ENCODE results near the gene TRIM5.

DNA sequence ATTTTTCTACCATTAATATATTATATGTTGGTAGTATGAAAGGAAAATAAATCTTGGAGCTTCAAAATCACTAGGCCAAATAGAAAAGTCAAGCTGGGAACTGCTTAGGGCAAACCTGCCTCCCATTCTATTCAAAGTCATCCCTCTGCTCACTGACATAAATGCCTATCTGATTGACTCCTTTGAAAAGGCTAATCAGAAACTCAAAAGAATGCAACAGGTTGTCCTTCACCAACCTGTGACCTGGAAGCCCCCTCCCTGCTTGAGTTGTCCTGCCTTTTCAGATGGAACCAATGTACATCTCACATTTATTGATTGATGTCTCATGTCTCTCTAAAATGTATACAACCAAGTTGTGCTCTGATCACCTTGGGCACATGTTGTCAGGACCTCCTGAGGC is 63.3 kb downstream of the TRIM5 start:
- TF ChIP-seq, protein P1, sequence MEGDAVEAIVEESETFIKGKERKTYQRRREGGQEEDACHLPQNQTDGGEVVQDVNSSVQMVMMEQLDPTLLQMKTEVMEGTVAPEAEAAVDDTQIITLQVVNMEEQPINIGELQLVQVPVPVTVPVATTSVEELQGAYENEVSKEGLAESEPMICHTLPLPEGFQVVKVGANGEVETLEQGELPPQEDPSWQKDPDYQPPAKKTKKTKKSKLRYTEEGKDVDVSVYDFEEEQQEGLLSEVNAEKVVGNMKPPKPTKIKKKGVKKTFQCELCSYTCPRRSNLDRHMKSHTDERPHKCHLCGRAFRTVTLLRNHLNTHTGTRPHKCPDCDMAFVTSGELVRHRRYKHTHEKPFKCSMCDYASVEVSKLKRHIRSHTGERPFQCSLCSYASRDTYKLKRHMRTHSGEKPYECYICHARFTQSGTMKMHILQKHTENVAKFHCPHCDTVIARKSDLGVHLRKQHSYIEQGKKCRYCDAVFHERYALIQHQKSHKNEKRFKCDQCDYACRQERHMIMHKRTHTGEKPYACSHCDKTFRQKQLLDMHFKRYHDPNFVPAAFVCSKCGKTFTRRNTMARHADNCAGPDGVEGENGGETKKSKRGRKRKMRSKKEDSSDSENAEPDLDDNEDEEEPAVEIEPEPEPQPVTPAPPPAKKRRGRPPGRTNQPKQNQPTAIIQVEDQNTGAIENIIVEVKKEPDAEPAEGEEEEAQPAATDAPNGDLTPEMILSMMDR (IDR thresholded peaks at IDR 0.05; ENCODE audit: insufficient read depth, low read length) = no peak
- no peak for TF ChIP-seq POLR2AphosphoS5 (IDR thresholded peaks at IDR 0.05; ENCODE audit: low read depth)

All from HL-60 (cell line).